ENCODE measurements around the gene PEF1. TPM values are rescaled to one million over a fixed set of nuclear protein-coding genes. Genes with fewer than 3 reads are reported as not detected.

PEF1 gene
- polyA plus RNA-seq, 3 donors: 36.6 to 81.7 (median 70.7) TPM

DNA sequence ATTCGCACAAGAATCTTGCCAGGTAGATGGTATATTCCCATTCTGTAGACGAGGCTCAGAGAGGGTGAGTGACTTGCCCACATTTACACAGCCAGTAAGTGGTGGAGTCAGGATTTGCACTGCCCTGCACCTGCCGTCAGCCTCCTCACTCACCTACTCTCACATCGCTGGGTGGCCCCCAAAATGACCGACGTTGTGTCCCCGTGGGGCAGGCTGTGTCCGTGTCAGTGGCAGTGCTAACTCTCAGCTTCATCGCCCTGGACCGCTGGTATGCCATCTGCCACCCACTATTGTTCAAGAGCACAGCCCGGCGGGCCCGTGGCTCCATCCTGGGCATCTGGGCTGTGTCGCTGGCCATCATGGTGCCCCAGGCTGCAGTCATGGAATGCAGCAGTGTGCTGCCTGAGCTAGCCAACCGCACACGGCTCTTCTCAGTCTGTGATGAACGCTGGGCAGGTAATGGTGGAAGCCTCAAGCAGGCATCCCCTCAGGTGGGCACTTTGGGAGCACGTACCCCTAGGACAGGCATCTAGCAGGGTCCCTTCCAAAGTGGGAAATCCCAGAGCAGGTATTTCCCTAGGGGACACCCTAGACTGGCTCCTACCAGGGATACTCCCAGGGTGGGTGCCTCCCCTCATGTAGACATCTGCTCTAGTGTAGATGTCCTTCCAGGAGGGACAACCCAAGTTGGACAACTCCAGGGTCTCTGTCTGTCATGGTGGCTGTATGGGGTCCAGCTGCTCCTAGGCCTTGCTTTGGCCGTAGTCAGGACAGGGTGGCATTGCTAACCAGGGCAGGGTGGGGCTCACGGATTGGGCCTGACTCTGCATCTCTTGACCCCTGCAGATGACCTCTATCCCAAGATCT lies 23.8 kb downstream of the PEF1 start:
- H2AFZ ChIP-seq (ENCODE audit: insufficient read depth, low read depth, low read length, poor library complexity, severe bottlenecking): no peak overlapping the region
- H3K4me1 Mint-ChIP-seq: peaks cover 16% of the 10 kb centered on the region
- no peaks in the 10 kb centered on the region for H3K36me3 ChIP-seq (replicated peaks in 1 of 2; ENCODE audit: control insufficient read depth in 1 of 2, insufficient read depth in 2 of 2, low read length in 2 of 2)
- H3K4me1 ChIP-seq (ENCODE audit: control insufficient read depth in 1 of 2, insufficient read depth in 2 of 2, low read length in 2 of 2): peaks cover 14 to 23% of the 10 kb centered on the region in 2 donors
- no peaks in the 10 kb centered on the region for H4K20me1 ChIP-seq (ENCODE audit: insufficient read depth, low read length)
- H3K9me3 ChIP-seq (replicated peaks in 1 of 2; ENCODE audit: control insufficient read depth in 1 of 2, insufficient read depth in 1 of 2, low read length in 2 of 2): no peaks in the 10 kb centered on the region
- DNase-seq: no peak
- intact Hi-C loops (cut with micrococcal nuclease): no loop called here
- no peak overlapping the region for H3K4me2 ChIP-seq (replicated peaks; ENCODE audit: extremely low read depth, low read length, poor library complexity, severe bottlenecking)
- TF ChIP-seq, protein P1, sequence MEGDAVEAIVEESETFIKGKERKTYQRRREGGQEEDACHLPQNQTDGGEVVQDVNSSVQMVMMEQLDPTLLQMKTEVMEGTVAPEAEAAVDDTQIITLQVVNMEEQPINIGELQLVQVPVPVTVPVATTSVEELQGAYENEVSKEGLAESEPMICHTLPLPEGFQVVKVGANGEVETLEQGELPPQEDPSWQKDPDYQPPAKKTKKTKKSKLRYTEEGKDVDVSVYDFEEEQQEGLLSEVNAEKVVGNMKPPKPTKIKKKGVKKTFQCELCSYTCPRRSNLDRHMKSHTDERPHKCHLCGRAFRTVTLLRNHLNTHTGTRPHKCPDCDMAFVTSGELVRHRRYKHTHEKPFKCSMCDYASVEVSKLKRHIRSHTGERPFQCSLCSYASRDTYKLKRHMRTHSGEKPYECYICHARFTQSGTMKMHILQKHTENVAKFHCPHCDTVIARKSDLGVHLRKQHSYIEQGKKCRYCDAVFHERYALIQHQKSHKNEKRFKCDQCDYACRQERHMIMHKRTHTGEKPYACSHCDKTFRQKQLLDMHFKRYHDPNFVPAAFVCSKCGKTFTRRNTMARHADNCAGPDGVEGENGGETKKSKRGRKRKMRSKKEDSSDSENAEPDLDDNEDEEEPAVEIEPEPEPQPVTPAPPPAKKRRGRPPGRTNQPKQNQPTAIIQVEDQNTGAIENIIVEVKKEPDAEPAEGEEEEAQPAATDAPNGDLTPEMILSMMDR (IDR thresholded peaks at IDR 0.05): no peak
- no peak overlapping the region for H3K27ac Mint-ChIP-seq
- no peak overlapping the region for H3K4me3 ChIP-seq (replicated peaks in 1 of 3; ENCODE audit: low read depth in 2 of 3, low read length in 3 of 3)
- peaks cover 7 to 31% of the 10 kb centered on the region in 2 donors for H3K27me3 ChIP-seq (ENCODE audit: control insufficient read depth in 2 of 2, insufficient read depth in 2 of 2, low read length in 2 of 2)
- 97% methylated on average over 18 of the region's 20 CpGs for WGBS (ENCODE audit: insufficient coverage)
- H3K36me3 Mint-ChIP-seq: peaks cover 9 to 12% of the 10 kb centered on the region in 2 donors
- peaks cover 21 to 34% (median 24%) of the 10 kb centered on the region in 3 donors for H3K27me3 Mint-ChIP-seq (ENCODE audit: low read depth in 3 of 3)
- no peaks in the 10 kb centered on the region for H3K79me2 ChIP-seq (ENCODE audit: insufficient read depth, low read length)
- no peak overlapping the region for H3K9ac ChIP-seq (ENCODE audit: insufficient read depth, low read length, poor library complexity, severe bottlenecking)
- H3K27ac ChIP-seq (ENCODE audit: low read depth in 1 of 2, low read length in 2 of 2): no peak overlapping the region
- peaks cover 0 to 6% (median 3%) of the 10 kb centered on the region in 7 donors for H3K9me3 Mint-ChIP-seq
- H3K4me3 Mint-ChIP-seq: no peak overlapping the region

DNA sequence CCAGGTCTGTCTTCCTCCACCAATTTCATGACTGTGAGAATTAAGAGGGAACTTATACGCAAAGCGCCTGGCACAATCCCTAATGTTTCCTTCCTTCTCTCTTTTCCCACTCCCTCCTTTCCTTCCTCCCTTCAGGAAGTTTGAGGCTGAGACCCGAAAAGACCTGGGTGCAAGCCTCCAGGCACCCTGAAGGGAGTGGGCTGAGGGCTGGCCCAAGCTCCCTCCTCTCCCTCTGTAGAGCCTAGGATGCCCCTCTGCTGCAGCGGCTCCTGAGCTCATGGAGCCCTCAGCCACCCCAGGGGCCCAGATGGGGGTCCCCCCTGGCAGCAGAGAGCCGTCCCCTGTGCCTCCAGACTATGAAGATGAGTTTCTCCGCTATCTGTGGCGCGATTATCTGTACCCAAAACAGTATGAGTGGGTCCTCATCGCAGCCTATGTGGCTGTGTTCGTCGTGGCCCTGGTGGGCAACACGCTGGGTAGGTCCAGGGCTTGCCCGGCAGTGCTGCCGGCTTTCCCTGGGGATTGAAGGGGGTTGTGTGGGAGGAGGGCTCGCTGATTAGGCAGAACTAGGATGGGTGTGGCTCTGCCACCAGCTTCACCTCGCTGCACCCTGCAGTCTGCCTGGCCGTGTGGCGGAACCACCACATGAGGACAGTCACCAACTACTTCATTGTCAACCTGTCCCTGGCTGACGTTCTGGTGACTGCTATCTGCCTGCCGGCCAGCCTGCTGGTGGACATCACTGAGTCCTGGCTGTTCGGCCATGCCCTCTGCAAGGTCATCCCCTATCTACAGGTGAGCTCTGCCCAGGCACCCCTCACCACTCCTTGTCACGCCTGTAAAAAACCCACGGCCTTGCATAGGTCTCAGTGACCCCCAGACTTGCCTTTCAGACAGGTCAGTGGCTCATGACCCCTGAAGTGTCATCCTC lies 25.5 kb downstream of the PEF1 start:
- Histone ChIP-seq H3K27me3 (ENCODE audit: control insufficient read depth in 2 of 2, insufficient read depth in 2 of 2, low read length in 2 of 2) (peaks cover 7 to 32% of the 10 kb centered on the region in 2 donors), H3K4me3 (replicated peaks in 1 of 3; ENCODE audit: low read depth in 2 of 3, low read length in 3 of 3) (no peak overlapping the region), H3K9ac (ENCODE audit: insufficient read depth, low read length, poor library complexity, severe bottlenecking) (peak overlapping the region; percentile 15), H3K27ac (ENCODE audit: low read depth in 1 of 2, low read length in 2 of 2) (no peak overlapping the region), H3K9me3 (replicated peaks in 1 of 2; ENCODE audit: control insufficient read depth in 1 of 2, insufficient read depth in 1 of 2, low read length in 2 of 2) (no peaks in the 10 kb centered on the region), H3K4me1 (ENCODE audit: control insufficient read depth in 1 of 2, insufficient read depth in 2 of 2, low read length in 2 of 2) (peaks cover 13 to 17% of the 10 kb centered on the region in 2 donors), H2AFZ (ENCODE audit: insufficient read depth, low read depth, low read length, poor library complexity, severe bottlenecking) (no peak overlapping the region), H4K20me1 (ENCODE audit: insufficient read depth, low read length) (no peaks in the 10 kb centered on the region), H3K36me3 (replicated peaks in 1 of 2; ENCODE audit: control insufficient read depth in 1 of 2, insufficient read depth in 2 of 2, low read length in 2 of 2) (no peaks in the 10 kb centered on the region), H3K4me2 (replicated peaks; ENCODE audit: extremely low read depth, low read length, poor library complexity, severe bottlenecking) (no peak overlapping the region), H3K79me2 (ENCODE audit: insufficient read depth, low read length) (no peaks in the 10 kb centered on the region)
- WGBS (ENCODE audit: insufficient coverage): 80% methylated on average over 18 of the region's 23 CpGs
- Mint-ChIP-seq H3K9me3 (peaks cover 0 to 6% (median 3%) of the 10 kb centered on the region in 7 donors), H3K4me1 (peaks cover 8% of the 10 kb centered on the region), H3K36me3 (peaks cover 5% of the 10 kb centered on the region in 2 donors), H3K27ac (peak overlapping the region in 4 of 7 donors; percentile 3 to 60 (median 56)), H3K4me3 (no peak overlapping the region), H3K27me3 (ENCODE audit: low read depth in 3 of 3) (peaks cover 22 to 37% (median 31%) of the 10 kb centered on the region in 3 donors)
- intact Hi-C loops (cut with micrococcal nuclease): loop anchor here (1.0 to 5.0 kb wide), 2 partner anchors 55 to 57 kb away; no protein-coding TSS in a partner anchor
- TF ChIP-seq, protein P1 (IDR thresholded peaks at IDR 0.05): no peak
- no peak for DNase-seq
